ENCODE measurements around the gene CXXC5. TPM values are rescaled to one million over a fixed set of nuclear protein-coding genes. Genes with fewer than 3 reads are reported as not detected.

The CXXC5 gene
- total and polyA plus RNA-seq, 9 of the 15 experiments (the other 6 are each of a cell fraction or from before 2014, with no cell fraction given): 1.9 to 123 (median 45.8) TPM

DNA sequence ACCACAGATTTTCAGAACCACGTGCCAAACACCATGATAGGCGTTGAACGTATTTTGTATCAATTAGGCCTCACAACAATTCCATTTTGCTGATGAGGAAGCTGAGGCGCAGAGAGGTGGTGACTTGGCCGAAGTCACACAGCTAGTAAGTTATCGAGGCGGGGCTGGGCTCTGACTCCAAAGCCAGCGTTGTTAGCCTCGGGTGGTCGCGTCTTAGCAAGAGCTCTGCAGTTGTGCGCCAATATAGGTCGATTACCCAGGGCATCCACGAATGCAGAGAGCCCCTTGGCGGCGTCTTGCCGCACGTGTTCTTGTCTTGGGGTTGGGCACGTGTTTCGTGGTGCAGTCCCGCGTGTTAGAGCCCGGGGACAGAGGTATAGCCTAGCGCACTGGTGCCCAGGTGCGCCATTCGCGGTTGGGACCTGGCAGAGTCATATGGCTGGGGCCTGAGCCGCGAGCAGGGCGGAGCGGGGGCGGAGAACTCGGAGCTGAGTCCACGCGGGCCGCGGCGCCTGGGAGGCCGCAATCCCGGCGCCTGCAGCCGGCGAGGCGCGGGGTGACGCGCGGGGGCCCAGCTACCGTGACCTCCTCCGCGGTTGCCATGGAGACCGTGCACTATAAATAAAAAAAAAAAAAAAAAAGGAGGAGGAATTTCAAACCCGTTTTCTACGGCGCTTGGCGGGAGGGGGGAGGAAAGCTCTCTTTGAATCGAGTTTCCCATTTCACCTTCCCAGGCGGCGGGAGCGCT lies 62.3 kb downstream of the CXXC5 start (continued):
- no peak for TF ChIP-seq RBM22 (IDR thresholded peaks at IDR 0.05; ENCODE audit: low read depth, low read length, poor library complexity, severe bottlenecking)
- no peak for TF ChIP-seq HMG20B (CRISPR knock-in tag; IDR thresholded peaks at IDR 0.05)
- no peak for TF ChIP-seq ID3 (CRISPR knock-in tag; IDR thresholded peaks at IDR 0.05)
- TF ChIP-seq ID3 (tag; IDR thresholded peaks at IDR 0.05): peak; percentile 83; the same call in 1 of the 2 replicates
- TF ChIP-seq, protein P1, sequence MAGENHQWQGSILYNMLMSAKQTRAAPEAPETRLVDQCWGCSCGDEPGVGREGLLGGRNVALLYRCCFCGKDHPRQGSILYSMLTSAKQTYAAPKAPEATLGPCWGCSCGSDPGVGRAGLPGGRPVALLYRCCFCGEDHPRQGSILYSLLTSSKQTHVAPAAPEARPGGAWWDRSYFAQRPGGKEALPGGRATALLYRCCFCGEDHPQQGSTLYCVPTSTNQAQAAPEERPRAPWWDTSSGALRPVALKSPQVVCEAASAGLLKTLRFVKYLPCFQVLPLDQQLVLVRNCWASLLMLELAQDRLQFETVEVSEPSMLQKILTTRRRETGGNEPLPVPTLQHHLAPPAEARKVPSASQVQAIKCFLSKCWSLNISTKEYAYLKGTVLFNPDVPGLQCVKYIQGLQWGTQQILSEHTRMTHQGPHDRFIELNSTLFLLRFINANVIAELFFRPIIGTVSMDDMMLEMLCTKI (IDR thresholded peaks at IDR 0.05; ENCODE audit: partially characterized antibody): no peak
- no peak for TF ChIP-seq ARHGAP35 (IDR thresholded peaks at IDR 0.05; ENCODE audit: partially characterized antibody)
- TF ChIP-seq TAF1 (IDR thresholded peaks at IDR 0.05; ENCODE audit: control insufficient read depth, extremely low read depth, insufficient read depth, low read length, severe bottlenecking): no peak
- TF ChIP-seq ILK (tag; IDR thresholded peaks at IDR 0.05; ENCODE audit: borderline replicate concordance, low read depth): no peak
- TF ChIP-seq CCNT2 (IDR thresholded peaks at IDR 0.05; ENCODE audit: borderline replicate concordance, extremely low read depth, insufficient read length, low read depth, low read length): peak; percentile 88
- TF ChIP-seq ELF4 (CRISPR knock-in tag; IDR thresholded peaks at IDR 0.05): no peak
- peak; percentile 81; the same call in 1 of the 2 replicates for TF ChIP-seq RBM14 (IDR thresholded peaks at IDR 0.05; ENCODE audit: borderline replicate concordance, insufficient read depth, low read depth, low read length)
- TF ChIP-seq BRD9 (IDR thresholded peaks at IDR 0.05; ENCODE audit: low read depth, partially characterized antibody): no peak
- TF ChIP-seq MED1 (CRISPR knock-in tag; IDR thresholded peaks at IDR 0.05; ENCODE audit: borderline replicate concordance): no peak
- TF ChIP-seq FOXA3 (CRISPR knock-in tag; conservative IDR thresholded peaks at IDR 0.05 in 1 of 2, IDR thresholded peaks at IDR 0.05 in 1 of 2): peak in 1 of 2 experiments; percentile 73; a peak in 2 of 4 replicates
- TF ChIP-seq SMARCA4 (IDR thresholded peaks at IDR 0.05): peak; percentile 11; the same call in 1 of the 2 replicates
- no peak for TF ChIP-seq PML (IDR thresholded peaks at IDR 0.05; ENCODE audit: low read length)
- no peak; the same call in 1 of the 2 replicates for TF ChIP-seq GABPA (tag; conservative IDR thresholded peaks at IDR 0.05; ENCODE audit: low read depth)
- no peak for TF ChIP-seq CBX2 (IDR thresholded peaks at IDR 0.05; ENCODE audit: insufficient read depth, low read length, poor library complexity, severe bottlenecking)
- no peak; the same call in 1 of the 2 replicates for TF ChIP-seq ELF2 (CRISPR knock-in tag; IDR thresholded peaks at IDR 0.05)
- TF ChIP-seq, protein P2, sequence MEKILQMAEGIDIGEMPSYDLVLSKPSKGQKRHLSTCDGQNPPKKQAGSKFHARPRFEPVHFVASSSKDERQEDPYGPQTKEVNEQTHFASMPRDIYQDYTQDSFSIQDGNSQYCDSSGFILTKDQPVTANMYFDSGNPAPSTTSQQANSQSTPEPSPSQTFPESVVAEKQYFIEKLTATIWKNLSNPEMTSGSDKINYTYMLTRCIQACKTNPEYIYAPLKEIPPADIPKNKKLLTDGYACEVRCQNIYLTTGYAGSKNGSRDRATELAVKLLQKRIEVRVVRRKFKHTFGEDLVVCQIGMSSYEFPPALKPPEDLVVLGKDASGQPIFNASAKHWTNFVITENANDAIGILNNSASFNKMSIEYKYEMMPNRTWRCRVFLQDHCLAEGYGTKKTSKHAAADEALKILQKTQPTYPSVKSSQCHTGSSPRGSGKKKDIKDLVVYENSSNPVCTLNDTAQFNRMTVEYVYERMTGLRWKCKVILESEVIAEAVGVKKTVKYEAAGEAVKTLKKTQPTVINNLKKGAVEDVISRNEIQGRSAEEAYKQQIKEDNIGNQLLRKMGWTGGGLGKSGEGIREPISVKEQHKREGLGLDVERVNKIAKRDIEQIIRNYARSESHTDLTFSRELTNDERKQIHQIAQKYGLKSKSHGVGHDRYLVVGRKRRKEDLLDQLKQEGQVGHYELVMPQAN (IDR thresholded peaks at IDR 0.05; ENCODE audit: borderline replicate concordance): 0 out of 2 replicates have a peak, but pooled peaks have one; percentile 26
- no peak for TF ChIP-seq ZNF184 (CRISPR knock-in tag; IDR thresholded peaks at IDR 0.05)
- TF ChIP-seq ZNF253 (CRISPR knock-in tag; conservative IDR thresholded peaks at IDR 0.05): no peak

All from K562 (cell line).